Nephron (organoid): ENCODE data around the gene TRIO.

Experiments
- H3K27ac Mint-ChIP-seq, 3 experiments: 2 replicates each; pipeline ENCODE4 v1.8.0; 2020; ENCODE audit warnings: mixed read lengths in 3 of 3, mild to moderate bottlenecking in 2 of 3, moderate library complexity in 1 of 3
- H3K27me3 Mint-ChIP-seq: 2 replicates; pipeline ENCODE4 v1.8.0; 2021; ENCODE audit warnings: low read depth, mild to moderate bottlenecking, moderate library complexity, mixed read lengths
- H3K36me3 Mint-ChIP-seq: 2 replicates; pipeline ENCODE4 v1.8.0; 2020; ENCODE audit warnings: low read depth, mixed read lengths
- H3K4me1 Mint-ChIP-seq: 2 replicates; pipeline ENCODE4 v1.8.0; 2020; ENCODE audit warnings: mixed read lengths
- H3K4me3 Mint-ChIP-seq, 3 experiments: 2 replicates each; pipeline ENCODE4 v1.8.0; 2020; ENCODE audit warnings: mild to moderate bottlenecking in 3 of 3, mixed read lengths in 3 of 3, moderate library complexity in 2 of 3
- H3K9me3 Mint-ChIP-seq: 2 replicates; pipeline ENCODE4 v1.8.0; 2020; ENCODE audit warnings: mixed read lengths
- TF ChIP-seq, protein P1 (sequence below), 3 experiments: fragments of 200-600 bp; sonication (generic); IDR thresholded peaks; one replicate each; pipeline ENCODE4 v1.5.0; 2021; ENCODE audit warnings: antibody characterized with exemption in 3 of 3; ENCODE audit not compliant: unreplicated experiment in 3 of 3

The TRIO gene

DNA sequence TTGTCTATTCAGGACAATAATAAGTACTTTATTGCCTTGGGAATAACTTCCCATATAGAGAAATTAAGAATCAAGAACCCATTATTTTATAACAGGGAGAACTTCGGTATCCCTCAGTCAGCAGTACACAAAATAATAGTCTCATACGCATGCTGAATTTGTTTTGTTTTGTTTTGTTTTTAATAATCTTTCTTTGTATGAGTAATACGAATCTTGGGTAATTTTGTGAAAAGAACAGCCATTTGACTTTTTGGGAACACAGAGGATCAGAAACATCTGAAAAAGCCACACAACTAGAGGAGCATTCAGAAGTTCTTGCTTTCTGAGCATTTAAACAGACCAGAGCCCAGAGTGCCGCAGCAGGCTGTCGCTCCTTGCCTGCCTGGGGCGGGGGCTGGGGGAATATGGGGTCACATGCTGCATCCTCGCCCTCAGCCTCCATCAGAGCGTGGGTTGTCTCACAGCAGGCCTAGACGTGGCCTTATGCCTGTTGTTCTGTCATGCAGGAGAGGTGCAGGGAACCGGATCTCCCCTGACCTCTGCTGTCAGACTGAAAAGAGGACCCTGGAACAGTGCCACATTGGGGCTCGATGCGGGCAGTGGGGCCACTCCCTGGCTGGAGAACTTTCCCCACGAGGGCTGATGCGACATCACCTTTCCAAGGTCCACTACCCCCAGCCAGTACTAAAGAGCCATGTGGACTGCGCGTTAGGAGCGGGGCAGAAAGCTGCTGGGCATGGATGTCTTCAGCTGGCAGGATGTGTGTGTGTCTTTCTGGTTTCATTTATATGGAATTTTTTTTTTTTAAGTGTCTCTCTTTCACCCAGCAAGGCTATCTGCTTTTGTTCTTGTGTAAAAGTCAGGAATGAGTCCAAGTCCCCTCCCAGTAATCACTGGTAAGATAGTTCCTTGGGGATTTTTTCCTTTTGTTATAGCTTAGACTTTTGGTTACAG lies 305.1 kb downstream of the TRIO start:
- Mint-ChIP-seq H3K4me3 (peak overlapping the region; percentile 6 to 66 (median 49)), H3K9me3 (no peaks in the 10 kb centered on the region), H3K27me3 (no peaks in the 10 kb centered on the region), H3K4me1 (peaks cover 94% of the 10 kb centered on the region), H3K36me3 (peaks cover 20% of the 10 kb centered on the region), H3K27ac (peak overlapping the region; percentile 84 to 97 (median 91))
- TF ChIP-seq, protein P1, sequence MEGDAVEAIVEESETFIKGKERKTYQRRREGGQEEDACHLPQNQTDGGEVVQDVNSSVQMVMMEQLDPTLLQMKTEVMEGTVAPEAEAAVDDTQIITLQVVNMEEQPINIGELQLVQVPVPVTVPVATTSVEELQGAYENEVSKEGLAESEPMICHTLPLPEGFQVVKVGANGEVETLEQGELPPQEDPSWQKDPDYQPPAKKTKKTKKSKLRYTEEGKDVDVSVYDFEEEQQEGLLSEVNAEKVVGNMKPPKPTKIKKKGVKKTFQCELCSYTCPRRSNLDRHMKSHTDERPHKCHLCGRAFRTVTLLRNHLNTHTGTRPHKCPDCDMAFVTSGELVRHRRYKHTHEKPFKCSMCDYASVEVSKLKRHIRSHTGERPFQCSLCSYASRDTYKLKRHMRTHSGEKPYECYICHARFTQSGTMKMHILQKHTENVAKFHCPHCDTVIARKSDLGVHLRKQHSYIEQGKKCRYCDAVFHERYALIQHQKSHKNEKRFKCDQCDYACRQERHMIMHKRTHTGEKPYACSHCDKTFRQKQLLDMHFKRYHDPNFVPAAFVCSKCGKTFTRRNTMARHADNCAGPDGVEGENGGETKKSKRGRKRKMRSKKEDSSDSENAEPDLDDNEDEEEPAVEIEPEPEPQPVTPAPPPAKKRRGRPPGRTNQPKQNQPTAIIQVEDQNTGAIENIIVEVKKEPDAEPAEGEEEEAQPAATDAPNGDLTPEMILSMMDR (IDR thresholded peaks at IDR 0.05; ENCODE audit: unreplicated experiment in 3 of 3), result no peak

DNA sequence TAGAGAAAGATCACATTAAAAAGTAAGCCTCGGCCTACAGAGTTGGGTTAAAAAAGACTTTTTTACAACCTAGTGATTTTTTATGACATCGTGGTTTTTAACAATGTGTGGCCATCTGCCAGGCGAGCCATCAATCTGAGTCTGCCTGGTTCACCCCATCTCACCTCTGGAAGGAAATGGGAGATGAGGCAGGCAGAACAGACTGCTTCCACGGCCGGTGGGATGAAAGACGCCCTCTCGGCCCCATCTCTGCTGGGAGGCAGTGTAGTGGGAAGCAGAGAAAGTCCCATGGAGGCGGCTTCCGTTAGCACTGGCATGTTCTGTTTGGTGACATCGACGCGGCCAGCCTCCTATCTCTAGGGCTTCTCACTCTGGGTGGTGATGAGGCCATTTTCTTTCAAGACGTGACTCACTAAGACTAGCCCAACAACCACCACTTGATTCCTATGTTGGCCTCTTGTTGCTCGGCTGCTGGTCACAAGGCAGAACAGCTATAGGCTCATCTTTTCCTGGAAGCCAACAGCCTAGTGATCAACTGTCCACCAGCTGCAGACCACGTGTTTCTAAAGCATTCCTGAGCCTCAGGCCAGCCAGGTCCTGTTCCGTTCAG lies 306.0 kb downstream of the TRIO start:
- peak overlapping the region; percentile 25 to 68 (median 47) for H3K4me3 Mint-ChIP-seq
- H3K9me3 Mint-ChIP-seq, result no peaks in the 10 kb centered on the region
- H3K4me1 Mint-ChIP-seq, result peaks cover 96% of the 10 kb centered on the region

DNA sequence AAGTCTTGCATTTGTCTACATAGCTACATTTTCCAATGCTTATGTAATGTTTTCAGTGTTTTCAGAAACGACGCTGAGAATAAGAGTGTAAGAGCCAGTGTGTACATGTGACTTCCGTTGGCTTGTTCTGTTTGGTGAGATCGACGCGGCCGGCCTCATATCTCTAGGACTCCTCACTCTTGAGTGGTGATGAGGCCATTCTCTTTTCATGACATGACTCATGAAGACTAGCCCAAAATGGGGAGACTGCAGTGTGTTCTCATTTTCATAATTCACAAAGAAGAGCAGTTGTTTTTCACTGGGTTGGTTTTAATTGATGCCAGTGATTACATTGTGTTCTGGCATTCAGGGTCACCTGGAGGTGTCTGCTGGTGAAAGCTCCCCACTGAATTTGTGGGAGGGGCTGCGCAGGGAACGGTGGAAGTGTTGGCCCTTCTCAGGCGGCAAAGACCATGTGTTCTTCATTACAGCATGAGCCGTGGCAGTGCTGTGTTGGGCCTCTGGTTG lies 306.9 kb downstream of the TRIO start:
- Mint-ChIP-seq H3K27ac (peak overlapping the region; percentile 84 to 97 (median 91)), H3K4me3 (peak overlapping the region; percentile 5 to 68 (median 26)), H3K4me1 (peaks cover 90% of the 10 kb centered on the region), H3K36me3 (peaks cover 36% of the 10 kb centered on the region), H3K27me3 (no peaks in the 10 kb centered on the region), H3K9me3 (no peaks in the 10 kb centered on the region)
- TF ChIP-seq, protein P1 (IDR thresholded peaks at IDR 0.05; ENCODE audit: unreplicated experiment in 3 of 3), result no peak

More for the DNA sequence above, 306.0 kb downstream of the TRIO start:
- TF ChIP-seq, protein P1 (IDR thresholded peaks at IDR 0.05; ENCODE audit: unreplicated experiment in 3 of 3), result no peak
- no peaks in the 10 kb centered on the region for H3K27me3 Mint-ChIP-seq
- H3K27ac Mint-ChIP-seq, result peak overlapping the region; percentile 84 to 97 (median 91)
- H3K36me3 Mint-ChIP-seq, result peaks cover 28% of the 10 kb centered on the region

DNA sequence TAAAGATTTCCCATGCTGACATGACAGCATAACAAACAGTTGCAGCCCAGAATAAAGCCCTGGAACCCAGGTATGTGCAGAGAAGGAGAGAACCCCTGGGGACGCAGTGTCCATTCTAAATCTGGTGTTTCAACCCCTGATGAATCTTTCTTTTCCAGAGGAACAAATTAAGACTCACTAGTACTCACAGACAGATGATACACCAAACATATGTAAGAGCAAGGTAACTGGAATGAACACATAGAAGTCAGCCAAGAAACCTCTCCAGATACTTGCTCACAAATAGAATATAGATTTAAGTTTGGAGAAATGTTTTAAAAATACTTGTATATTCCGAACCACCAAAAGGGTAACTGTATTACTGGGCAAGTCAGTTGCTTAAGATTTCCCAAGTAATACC lies 307.6 kb downstream of the TRIO start:
- Mint-ChIP-seq H3K27ac (peak overlapping the region; percentile 84 to 97 (median 91)), H3K9me3 (no peaks in the 10 kb centered on the region), H3K4me3 (peak overlapping the region in 1 of 3 experiments; percentile 30), H3K4me1 (peaks cover 83% of the 10 kb centered on the region), H3K36me3 (peaks cover 42% of the 10 kb centered on the region), H3K27me3 (no peaks in the 10 kb centered on the region)
- TF ChIP-seq, protein P1 (IDR thresholded peaks at IDR 0.05; ENCODE audit: unreplicated experiment in 3 of 3), result no peak

DNA sequence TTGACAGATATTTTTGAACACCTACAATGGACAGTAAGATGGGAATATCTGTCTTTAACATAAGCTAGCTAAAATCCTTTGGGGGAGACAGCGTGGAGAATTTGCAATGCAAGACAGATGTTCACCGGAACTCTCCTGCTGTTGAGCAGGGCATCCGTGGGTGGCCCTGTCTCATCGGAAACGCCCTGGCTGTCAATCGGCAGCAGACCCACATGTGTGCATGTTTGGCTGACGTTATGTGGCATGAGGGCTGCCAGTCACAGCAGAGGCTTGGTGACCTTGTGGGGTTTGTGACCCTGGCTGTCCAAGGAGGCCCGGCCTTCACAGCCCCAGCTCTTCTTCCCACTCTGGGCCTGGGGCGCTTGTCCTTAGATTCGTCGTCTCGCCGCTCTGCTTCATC lies 308.7 kb downstream of the TRIO start:
- no peaks in the 10 kb centered on the region for H3K27me3 Mint-ChIP-seq
- H3K36me3 Mint-ChIP-seq, result peaks cover 42% of the 10 kb centered on the region
- TF ChIP-seq, protein P1 (IDR thresholded peaks at IDR 0.05; ENCODE audit: unreplicated experiment in 3 of 3), result no peak
- H3K9me3 Mint-ChIP-seq, result no peaks in the 10 kb centered on the region
- H3K27ac Mint-ChIP-seq, result peak overlapping the region; percentile 91 to 97 (median 94)
- peaks cover 78% of the 10 kb centered on the region for H3K4me1 Mint-ChIP-seq
- H3K4me3 Mint-ChIP-seq, result peak overlapping the region; percentile 22 to 63 (median 24)
